Activated naive CD8-positive, alpha-beta T cell treated with anti-CD3 and anti-CD28 coated beads, Interleukin-2, amount 50 U/mL, for 16 hours (primary cell): ENCODE measurements around the gene PARN.
"Not testable (repeated sequence)": the region's sequence is repeated elsewhere in the genome, so short reads cannot be mapped to it uniquely, and the experiment has no call there.

ENCODE experiments used
- DNase-seq: peaks from one replicate; pipeline ENCODE4 v3.0.0-alpha.2; 2020; ENCODE audit warnings: low read depth, low spot score

The PARN gene

GRCh38 chr16:14472357-14472756 lies 157.7 kb downstream of the PARN start:
- DNase-seq = no peak

GRCh38 chr16:14470788-14471187 lies 159.3 kb downstream of the PARN start:
- no peak for DNase-seq

DNA sequence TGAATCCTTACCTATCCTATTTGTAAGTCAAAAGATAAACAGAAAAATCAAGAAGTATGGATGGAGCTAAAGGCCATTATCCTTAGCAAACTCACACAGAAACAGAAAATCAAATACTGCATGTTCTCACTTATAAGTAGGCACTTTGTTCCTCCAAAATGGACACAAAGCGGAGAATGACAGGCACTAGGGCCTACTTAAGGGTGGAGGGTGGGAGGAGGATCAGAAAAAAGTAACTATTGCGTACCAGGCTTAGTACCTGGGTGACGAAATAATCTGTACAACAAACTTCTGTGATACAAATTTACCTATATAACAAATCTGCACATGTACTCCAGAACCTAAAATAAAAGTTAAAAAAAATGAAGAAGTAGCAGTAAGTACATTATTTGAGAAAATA lies 164.3 kb downstream of the PARN start:
- DNase-seq = no peak

GRCh38 chr16:14464796-14465195 lies 165.3 kb downstream of the PARN start:
- no peak for DNase-seq

DNA sequence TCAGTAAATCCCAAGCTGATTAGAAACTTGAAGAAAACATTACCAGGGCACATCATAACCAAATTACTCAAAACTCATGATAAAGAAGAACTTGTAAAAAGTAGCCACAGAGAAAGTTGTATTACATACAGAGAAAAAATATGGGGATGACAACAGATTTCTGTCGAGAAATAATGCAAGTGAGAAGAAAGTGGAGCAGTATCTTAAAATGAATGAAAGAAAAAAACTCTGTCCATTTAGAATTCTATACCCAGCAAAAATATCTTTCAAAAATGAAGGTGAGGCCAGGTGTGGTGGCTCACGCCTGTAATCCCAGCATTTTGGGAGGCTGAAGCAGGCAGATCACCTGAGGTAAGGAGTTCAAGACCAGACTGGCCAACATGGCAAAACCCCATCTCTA lies 165.9 kb downstream of the PARN start:
- no peak for DNase-seq

- DNase-seq = no peak
Measured at GRCh38 chr16:14462811-14463210, 167.2 kb downstream of the PARN start.

GRCh38 chr16:14460726-14461125 lies 169.3 kb downstream of the PARN start:
- no peak for DNase-seq

DNA sequence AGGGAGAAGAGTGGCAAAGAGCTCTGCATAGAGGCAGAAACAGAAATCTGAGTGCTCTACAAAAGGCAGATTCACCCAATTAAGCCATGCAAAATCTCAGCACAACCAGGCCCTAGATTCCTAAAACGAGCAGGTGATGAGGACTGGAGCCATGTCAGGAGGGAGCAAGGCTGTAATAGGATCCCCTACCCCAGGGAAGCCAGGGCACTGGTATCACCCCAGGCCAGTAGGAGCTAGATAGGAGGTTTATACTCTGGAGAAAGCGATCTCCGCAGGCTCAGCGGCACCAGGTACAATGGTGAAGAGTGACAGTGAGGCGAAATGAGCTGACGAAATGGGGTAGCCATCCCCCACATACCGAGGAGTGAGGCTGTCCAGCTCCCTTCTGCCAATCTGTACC lies 171.5 kb downstream of the PARN start:
- DNase-seq = no peak

GRCh38 chr16:14456793-14457481 lies 173.1 kb downstream of the PARN start:
- no peak for DNase-seq

DNA sequence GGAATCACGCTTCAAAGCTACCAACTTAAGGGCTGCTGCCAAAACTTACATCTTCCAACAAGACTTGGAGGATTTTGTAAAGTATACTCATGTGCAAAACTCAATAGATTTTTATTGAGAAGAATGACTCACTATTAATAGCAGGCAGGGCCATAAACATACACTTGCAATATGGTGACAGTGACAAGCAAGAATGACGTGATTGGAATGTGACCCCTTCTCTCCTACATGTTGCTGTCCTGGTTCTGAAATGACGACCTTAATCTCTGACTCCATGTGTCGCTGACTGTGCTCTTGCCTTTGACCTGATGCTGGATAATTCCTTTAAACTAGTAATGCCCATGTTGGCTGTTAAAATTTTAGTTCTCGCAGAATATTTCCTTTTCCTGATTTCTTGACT lies 174.5 kb downstream of the PARN start:
- no peak for DNase-seq

DNA sequence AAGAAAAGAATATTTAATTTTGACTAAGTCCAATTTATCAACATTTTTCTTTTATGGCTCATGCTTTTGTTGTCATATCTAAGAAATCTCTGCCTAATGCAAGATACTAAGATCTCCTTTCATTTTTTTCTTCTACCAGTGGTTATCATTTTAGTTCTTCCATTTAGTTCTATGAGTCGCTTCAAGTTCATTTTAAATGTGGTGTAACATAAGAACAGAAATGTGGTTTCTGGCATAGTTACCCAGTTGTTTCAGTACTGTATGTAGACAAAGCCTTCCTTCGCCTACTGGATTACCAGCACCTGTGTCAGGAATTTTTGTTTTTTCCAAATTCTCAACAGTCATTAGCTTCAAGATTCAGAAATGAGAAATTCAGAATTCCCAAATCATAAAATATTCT lies 175.7 kb downstream of the PARN start:
- DNase-seq = no peak

DNA sequence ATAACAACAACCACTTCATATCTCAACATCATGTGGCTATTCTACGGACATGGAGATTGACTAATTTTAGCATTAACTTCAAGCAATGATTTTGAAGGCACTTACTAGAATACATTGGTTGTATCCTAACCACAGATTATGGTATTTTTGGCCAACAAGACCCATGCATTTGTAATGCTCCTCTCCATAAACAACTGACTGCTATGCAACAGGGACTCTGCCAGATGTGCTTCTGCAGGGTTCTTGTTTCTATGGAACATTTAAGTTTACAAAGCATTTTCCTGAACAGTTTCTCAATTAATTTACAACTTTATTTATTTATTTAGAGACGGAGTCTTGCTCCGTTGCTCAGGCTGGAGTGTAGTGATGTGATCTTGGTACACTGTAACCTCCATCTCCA lies 178.0 kb downstream of the PARN start:
- DNase-seq = no peak

GRCh38 chr16:14450846-14451245 lies 179.2 kb downstream of the PARN start:
- DNase-seq = no peak

- no peak for DNase-seq
Measured at GRCh38 chr16:14449790-14450480, 180.1 kb downstream of the PARN start.

- DNase-seq = no peak
Measured at GRCh38 chr16:14449334-14449733, 180.7 kb downstream of the PARN start.

DNA sequence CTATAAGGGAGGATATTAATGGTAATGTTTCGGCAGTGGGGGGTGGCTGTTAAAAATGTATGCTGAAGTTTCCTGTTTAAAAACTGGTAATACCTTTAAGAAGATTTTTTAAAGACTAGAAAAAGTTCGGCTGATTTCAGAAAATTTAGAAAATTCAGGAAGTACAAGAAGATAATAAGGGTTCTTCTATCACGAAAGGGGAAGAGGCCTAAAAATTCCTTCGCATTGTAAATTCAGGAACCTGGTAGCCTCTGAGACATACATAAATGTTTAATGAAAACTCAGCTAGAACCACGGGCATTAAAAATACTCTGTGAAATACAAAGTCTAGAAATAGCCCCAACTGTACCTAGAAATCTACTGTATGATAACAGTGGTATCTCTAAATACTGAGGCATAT lies 181.2 kb downstream of the PARN start:
- no peak for DNase-seq

GRCh38 chr16:14447783-14448182 lies 182.3 kb downstream of the PARN start:
- DNase-seq = no peak

- no peak for DNase-seq
Measured at GRCh38 chr16:14446796-14447195, 183.3 kb downstream of the PARN start.

DNA sequence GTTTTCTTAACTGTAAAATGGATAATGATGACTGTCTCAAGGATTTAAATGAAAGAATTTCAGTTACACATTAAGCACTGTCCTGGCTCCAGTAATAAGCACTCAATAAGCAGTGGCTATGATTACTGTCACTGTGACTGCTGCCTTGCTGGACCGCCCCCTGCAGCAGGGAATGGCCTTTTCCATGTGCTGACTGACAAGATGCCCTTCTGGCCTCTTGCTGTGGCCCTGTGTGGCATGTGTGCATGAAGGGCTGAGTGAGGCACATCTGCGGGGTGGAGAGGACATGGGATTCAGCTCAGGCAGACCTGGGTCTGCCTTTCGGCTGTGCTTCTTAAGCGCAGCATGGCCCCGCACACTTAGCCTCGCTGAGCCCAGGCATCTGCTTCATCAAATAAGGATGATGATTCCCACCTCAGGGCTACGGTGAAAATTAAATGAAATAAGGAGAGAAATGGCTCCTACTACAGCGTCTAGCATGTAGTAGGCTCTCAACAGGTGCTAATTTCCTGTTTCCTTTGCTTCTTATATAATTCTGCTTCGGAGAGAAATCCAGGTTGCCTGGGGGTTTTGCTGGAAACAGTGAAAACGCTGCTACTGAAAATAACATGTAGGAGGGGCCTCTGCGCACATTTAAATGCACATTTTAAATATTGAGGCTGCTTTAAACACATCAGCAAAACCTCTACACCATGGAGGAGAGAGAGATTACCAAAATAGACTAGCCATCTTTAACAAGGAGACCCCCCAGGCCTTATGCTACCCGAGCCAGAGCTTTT lies 183.9 kb downstream of the PARN start:
- no peak for DNase-seq

- DNase-seq = no peak
Measured at GRCh38 chr16:14444979-14445810, 184.9 kb downstream of the PARN start.

- DNase-seq = not testable (repeated sequence)
Measured at GRCh38 chr16:14441533-14441932, 188.5 kb downstream of the PARN start.

- DNase-seq = no peak
Measured at GRCh38 chr16:14438256-14438655, 191.8 kb downstream of the PARN start.
